WI38 (cell line): ENCODE data around the gene GABRA5.
"Not testable (repeated sequence)": the region's sequence is repeated elsewhere in the genome, so short reads cannot be mapped to it uniquely, and the experiment has no call there.

Experiments
- H3K4me3 ChIP-seq: 2 replicates; pipeline ENCODE4 v1.5.1; 2011; ENCODE audit warnings: low read depth, mild to moderate bottlenecking, control low read depth, low read length
- TF ChIP-seq, protein P1 (sequence below): IDR thresholded peaks from 2 replicates; pipeline ENCODE4 v1.5.1; 2012; ENCODE audit warnings: low read depth, mild to moderate bottlenecking, control low read depth, low read length

Gene GABRA5

DNA sequence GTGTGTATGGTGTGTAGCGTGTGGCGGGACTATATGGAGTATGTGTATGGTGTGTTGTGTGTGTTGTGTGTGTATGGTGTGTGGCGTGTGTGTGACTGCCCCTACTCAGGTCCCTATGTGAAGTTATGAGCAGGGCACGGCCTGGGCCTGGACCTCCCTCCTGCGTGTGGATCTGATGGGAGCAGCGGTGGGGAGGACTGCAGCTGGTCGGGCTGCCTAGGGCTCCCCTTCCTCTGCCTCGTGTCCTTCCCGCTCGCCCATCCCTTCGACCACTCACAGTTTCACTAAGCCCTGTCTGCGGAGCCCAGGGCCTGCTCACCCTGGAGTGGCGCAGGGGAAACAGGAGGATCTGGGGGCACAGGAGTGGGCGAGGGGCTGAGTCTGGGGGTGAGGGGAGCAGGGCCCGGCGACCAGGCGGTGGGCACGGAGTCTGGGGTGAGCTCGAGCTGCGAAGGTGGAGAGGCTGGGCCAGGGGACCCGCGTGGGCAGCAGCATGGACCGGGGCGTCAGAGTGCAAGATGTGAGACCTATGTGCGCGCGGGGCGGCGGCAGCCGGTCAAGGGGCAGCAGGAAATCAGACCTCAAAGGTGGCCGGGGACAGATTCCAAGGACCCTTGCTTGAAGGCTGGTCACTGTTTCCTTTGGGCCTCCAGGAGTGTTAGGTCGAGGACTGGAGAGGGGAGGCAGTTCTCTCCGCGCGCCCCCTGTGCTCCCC, 26.6 kb downstream of the GABRA5 start:
- H3K4me3 ChIP-seq = no peak overlapping the region
- TF ChIP-seq, protein P1, sequence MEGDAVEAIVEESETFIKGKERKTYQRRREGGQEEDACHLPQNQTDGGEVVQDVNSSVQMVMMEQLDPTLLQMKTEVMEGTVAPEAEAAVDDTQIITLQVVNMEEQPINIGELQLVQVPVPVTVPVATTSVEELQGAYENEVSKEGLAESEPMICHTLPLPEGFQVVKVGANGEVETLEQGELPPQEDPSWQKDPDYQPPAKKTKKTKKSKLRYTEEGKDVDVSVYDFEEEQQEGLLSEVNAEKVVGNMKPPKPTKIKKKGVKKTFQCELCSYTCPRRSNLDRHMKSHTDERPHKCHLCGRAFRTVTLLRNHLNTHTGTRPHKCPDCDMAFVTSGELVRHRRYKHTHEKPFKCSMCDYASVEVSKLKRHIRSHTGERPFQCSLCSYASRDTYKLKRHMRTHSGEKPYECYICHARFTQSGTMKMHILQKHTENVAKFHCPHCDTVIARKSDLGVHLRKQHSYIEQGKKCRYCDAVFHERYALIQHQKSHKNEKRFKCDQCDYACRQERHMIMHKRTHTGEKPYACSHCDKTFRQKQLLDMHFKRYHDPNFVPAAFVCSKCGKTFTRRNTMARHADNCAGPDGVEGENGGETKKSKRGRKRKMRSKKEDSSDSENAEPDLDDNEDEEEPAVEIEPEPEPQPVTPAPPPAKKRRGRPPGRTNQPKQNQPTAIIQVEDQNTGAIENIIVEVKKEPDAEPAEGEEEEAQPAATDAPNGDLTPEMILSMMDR = no peak

DNA sequence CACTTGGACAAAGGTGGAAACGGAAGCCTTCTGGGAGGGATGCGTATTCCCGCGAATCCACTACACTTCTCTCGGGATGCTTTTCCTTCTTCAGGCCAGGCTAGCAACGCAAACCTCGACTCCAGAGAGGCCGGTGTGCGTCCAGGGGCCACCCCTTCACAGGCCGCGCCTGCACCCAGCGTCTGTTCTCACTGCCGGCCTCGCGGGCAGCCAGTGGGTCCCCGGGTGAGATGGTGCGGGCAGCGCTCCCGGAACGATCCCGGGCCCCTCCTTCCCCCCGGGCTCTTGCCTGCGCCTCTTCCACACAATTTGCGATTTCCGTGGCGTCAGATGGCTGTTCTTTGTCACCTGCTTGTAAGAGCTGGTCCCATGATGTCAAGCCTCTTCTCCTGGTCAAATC, 27.3 kb downstream of the GABRA5 start:
- no peak overlapping the region for H3K4me3 ChIP-seq
- TF ChIP-seq, protein P1 = no peak

DNA sequence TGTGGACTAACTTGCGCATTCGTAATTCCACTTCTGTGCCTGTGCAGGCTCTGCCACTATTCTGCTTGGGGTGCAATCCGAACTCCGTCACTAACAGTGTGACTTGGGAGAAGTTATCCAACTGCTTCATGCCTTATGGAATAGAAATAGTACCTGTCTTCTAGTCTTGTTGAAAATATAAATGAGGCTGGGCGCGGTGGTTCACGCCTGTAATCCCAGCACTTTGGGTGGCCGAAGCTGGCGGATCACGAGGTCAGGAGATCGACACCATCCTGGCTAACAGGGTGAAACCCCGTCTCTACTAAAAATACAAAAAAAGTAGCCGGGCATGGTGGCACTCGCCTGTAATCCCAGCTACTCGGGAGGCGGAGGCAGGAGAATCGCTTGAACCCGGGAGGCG, 28.5 kb downstream of the GABRA5 start:
- not testable (repeated sequence) for H3K4me3 ChIP-seq

DNA sequence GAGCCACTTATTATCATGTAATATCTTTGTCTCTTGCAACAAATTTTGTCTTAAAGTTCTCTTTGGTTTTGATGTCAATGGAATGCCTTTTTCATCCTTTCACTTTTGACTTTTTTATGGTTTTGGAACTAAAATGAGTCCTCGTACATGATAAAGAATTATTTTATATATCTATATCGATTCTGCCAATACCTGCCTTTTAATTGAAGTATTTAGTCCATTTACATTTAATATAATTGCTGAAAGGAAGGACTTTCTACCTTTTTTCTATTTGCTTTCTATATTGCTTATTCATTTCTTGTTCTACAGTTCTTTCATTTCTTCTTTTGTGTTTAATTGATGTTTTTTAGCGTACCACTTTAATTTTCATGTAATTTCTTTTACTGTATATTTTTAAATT, 32.8 kb downstream of the GABRA5 start:
- no peak overlapping the region for H3K4me3 ChIP-seq
- TF ChIP-seq, protein P1 = no peak

DNA sequence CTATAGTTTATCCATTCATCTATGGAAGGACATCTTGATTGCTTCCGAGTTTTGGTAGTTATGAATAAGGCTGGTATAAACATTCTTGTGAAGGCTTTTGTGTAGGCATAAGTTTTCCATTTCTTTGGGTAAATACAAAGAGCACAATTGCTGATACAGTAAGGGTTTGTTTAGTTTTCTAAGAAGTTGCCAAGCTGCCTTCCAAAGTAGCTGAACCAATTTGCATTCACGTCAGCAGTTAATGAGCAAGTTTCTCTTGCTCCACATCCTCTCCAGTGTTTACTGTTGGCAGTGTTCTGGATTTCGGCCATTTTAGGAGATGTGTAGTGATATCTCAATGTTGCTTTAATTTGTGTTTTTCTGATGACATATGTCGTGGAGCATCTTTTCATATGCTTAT, 34.2 kb downstream of the GABRA5 start:
- TF ChIP-seq, protein P1 = no peak
- H3K4me3 ChIP-seq = no peak overlapping the region

DNA sequence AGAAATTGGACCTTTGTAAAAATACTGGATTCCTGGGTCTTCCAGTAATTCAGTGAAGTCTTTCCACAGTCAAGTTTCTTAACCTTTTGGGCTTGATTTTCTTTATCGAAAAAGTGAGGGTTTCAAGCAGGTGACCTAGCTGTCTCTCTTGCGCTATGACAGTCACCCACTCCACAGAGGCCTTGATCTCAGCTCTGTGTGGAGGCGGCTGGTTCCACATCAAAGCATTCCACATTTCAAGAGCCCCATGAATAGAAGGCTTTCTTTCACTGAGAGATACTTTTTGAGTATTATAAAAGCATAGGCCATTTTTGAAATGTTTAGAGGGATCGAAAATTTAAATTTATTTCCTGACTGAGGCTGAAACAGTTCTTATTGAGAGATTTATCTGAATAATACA, 43.9 kb downstream of the GABRA5 start:
- H3K4me3 ChIP-seq = no peak overlapping the region
- TF ChIP-seq, protein P1 = no peak

DNA sequence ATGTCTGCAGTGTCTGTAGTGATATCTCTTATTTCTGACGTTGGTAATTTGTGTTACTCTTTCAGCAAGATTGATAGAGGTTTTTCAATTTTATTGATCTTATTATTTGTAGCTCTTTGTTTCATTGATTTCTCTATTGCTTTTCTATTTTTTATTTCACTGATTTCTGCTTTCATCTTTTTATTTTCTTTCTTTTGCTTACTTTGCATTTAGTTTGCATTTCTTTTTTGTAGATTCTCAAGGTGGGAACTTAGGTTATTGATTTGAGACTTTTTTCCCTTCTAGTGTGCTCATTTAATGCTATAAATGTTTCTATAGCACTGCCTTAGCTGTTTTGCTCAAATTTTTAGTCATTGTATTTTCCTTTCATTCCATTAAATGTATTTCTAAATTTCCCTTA, 54.6 kb downstream of the GABRA5 start:
- no peak overlapping the region for H3K4me3 ChIP-seq
- TF ChIP-seq, protein P1 = no peak

DNA sequence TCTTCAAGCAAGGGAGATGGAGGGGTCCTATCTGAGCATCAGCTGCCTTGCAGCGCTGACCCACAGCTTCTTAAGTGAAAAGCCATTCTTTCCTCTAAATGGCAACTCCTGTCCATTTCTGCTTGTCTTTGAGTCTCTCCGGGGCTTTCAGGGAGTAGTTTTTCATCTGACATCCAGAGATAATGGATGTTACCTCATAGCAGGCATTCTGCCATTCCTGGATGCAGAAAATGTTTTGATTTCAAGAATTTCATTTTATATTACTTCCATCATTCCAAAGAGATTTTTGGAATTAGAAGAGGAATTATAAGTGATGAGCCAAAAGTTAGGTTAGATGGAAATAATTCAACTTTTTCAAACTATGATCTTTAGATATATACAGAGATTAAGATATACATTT, 59.2 kb downstream of the GABRA5 start:
- H3K4me3 ChIP-seq = no peak overlapping the region
- TF ChIP-seq, protein P1 = no peak
